Naive B cell (primary cell): ENCODE data around the gene NHLH1. TPM values are rescaled to one million over a fixed set of nuclear protein-coding genes. Genes with fewer than 3 reads are reported as not detected.

Experiments used
- ATAC-seq, 2 donors: fragments of 150-1000 bp; cut with Tn5 transposase; 2 replicates each; pipeline ENCODE4 v1.10.0; 2021; ENCODE audit warnings: low read depth in 2 of 2, mild to moderate bottlenecking in 2 of 2, moderate library complexity in 2 of 2
- DNase-seq: peaks from one replicate; pipeline ENCODE4 v3.0.0; 2022
- H3K27ac Mint-ChIP-seq, 6 donors: one replicate each; pipeline ENCODE4 v1.8.0; 2020 to 2022; ENCODE audit warnings: mild to moderate bottlenecking in 6 of 6, mixed read lengths in 6 of 6, moderate library complexity in 5 of 6, inconsistent platforms in 2 of 6
- H3K27me3 Mint-ChIP-seq, 3 donors: one replicate each; pipeline ENCODE4 v1.8.0; 2021 to 2022; ENCODE audit warnings: mixed read lengths in 3 of 3, mild to moderate bottlenecking in 1 of 3
- H3K36me3 Mint-ChIP-seq, 2 donors: one replicate each; pipeline ENCODE4 v1.8.0; 2020 to 2022; ENCODE audit warnings: mixed read lengths in 2 of 2, inconsistent platforms in 1 of 2, mild to moderate bottlenecking in 1 of 2
- H3K4me1 Mint-ChIP-seq, 3 donors: one replicate each; pipeline ENCODE4 v1.8.0; 2020 to 2022; ENCODE audit warnings: mixed read lengths in 3 of 3, inconsistent platforms in 1 of 3, mild to moderate bottlenecking in 1 of 3, moderate library complexity in 1 of 3
- H3K4me3 Mint-ChIP-seq, 8 donors: one replicate each; pipeline ENCODE4 v1.8.0; 2020 to 2022; ENCODE audit warnings: mild to moderate bottlenecking in 8 of 8, mixed read lengths in 8 of 8, moderate library complexity in 8 of 8, inconsistent platforms in 2 of 8
- H3K9me3 Mint-ChIP-seq, 7 donors: one replicate each; pipeline ENCODE4 v1.8.0; 2020 to 2022; ENCODE audit warnings: mixed read lengths in 7 of 7, mild to moderate bottlenecking in 5 of 7, inconsistent platforms in 2 of 7, moderate library complexity in 1 of 7
- polyA plus RNA-seq, 6 donors: library from polyadenylated mRNA; unstranded; fragments of 300-500 nt; fragmentation: Illumina TruSeq; gene quantifications; one replicate each; pipeline ENCODE4 v1.2.3, GENCODE V29; 2021; ENCODE audit warnings: low read depth in 6 of 6

The NHLH1 gene
- polyA plus RNA-seq, 6 donors from 2014 or later = not detected

DNA sequence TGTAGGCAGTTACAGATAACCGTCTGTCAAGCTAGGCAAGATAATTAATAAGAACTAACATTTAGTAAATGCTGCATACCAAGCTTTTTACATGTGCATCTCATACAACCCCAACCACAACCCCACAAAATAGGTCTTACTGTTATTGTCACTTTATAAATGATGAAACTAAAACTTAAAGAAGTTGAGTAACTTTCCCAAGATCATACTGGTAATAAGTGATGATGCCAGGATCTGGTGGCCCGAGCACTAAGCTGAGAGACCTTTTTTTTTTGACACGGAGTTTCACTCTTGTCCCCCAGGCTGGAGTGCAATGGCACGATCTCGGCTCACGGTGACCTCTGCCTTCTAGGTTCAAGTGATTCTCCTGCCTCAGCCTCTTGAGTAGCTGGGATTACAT is 21.9 kb upstream of the NHLH1 start:
- H3K27me3 Mint-ChIP-seq = no peaks in the 10 kb centered on the region
- peak overlapping the region in 7 of 8 donors; percentile 64 to 100 (median 98) for H3K4me3 Mint-ChIP-seq
- H3K36me3 Mint-ChIP-seq = peaks cover 8 to 15% of the 10 kb centered on the region in 2 donors

DNA sequence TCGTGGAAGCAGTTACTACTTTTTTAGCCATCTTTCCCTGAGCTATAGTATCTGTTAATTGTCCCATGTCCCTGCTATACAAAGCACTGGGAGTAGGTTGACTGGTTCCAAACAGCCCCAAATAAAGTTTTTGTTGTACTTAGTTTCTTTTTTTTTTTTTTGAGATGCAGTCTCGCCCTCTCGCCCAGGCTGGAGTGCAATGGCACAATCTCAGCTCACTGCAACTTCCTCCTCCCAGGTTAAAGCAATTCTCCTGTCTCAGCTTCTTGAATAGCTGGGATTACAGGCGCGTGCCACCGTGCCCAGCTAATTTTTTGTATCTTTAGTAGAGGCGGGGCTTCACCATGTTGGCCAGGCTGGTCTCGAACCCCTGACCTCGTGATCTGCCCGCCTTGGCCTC is 20.4 kb upstream of the NHLH1 start:
- DNase-seq = peak; percentile 26
- peak overlapping the region; percentile 78 to 96 (median 88) for H3K27ac Mint-ChIP-seq

More for the DNA sequence above, 21.9 kb upstream of the NHLH1 start:
- ATAC-seq (no peak), DNase-seq (no peak)
- peak overlapping the region in 3 of 6 donors; percentile 54 to 100 (median 88) for H3K27ac Mint-ChIP-seq
- H3K9me3 Mint-ChIP-seq = no peaks in the 10 kb centered on the region
- H3K4me1 Mint-ChIP-seq = peaks cover 38 to 67% (median 47%) of the 10 kb centered on the region in 3 donors

DNA sequence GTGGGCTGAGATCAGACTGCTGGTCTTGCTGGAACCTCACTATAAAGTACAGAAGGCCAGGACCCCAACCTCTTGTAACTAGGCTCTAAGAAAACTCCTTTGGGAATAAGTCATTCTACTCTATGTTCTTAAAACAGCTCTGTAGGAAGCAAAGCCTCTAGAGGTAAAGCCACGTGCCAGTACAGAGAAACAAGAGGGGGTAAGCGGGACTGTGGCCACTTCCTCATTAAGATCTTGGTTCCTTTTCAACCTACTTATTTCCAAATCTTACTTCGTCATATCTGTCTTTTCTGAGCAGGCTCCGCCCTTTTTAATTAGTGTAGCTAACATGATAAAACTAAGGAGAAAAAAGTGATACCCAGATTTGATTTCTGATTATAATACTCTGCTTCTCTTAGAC is 19.9 kb upstream of the NHLH1 start:
- peak overlapping the region; percentile 53 to 96 (median 72) for H3K4me3 Mint-ChIP-seq
- no peaks in the 10 kb centered on the region for H3K27me3 Mint-ChIP-seq
- DNase-seq (peak; percentile 75), ATAC-seq (peak; percentile 58 to 60)
- no peaks in the 10 kb centered on the region for H3K9me3 Mint-ChIP-seq
- H3K27ac Mint-ChIP-seq = peak overlapping the region; percentile 78 to 96 (median 88)
- peaks cover 18 to 27% of the 10 kb centered on the region in 2 donors for H3K36me3 Mint-ChIP-seq
- H3K4me1 Mint-ChIP-seq = peaks cover 33 to 56% (median 40%) of the 10 kb centered on the region in 3 donors

More for the DNA sequence above, 20.4 kb upstream of the NHLH1 start:
- peaks cover 18 to 26% of the 10 kb centered on the region in 2 donors for H3K36me3 Mint-ChIP-seq
- no peak for ATAC-seq
- H3K9me3 Mint-ChIP-seq = no peaks in the 10 kb centered on the region
- H3K27me3 Mint-ChIP-seq = no peaks in the 10 kb centered on the region
- H3K4me1 Mint-ChIP-seq = peaks cover 33 to 61% (median 40%) of the 10 kb centered on the region in 3 donors
- H3K4me3 Mint-ChIP-seq = peak overlapping the region in 7 of 8 donors; percentile 53 to 96 (median 73)

DNA sequence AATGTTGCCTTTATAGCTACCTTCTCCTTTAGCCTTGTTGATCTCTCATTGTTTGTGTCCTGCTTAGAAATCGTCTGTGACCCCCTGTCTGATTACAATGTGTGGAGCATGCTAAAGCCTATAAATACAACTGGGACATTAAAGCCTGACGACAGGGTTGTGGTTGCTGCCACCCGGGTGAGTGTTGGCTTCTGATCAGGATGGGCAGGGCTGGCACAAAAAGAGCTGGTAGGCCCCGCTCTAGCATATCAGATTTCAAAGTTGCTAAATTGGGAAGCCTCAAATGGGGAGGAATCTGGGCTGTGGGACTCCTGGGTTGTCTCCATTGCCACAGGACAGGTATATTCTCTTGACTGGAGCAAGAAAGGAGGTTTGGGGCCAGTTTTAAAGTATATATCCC is 15.2 kb upstream of the NHLH1 start:
- no peak overlapping the region for H3K4me3 Mint-ChIP-seq
- ATAC-seq (no peak), DNase-seq (no peak)
- H3K36me3 Mint-ChIP-seq = peaks cover 25 to 58% of the 10 kb centered on the region in 2 donors
- H3K9me3 Mint-ChIP-seq = no peaks in the 10 kb centered on the region
- no peak overlapping the region for H3K27ac Mint-ChIP-seq
- no peaks in the 10 kb centered on the region for H3K27me3 Mint-ChIP-seq
- peaks cover 15 to 21% (median 17%) of the 10 kb centered on the region in 3 donors for H3K4me1 Mint-ChIP-seq

DNA sequence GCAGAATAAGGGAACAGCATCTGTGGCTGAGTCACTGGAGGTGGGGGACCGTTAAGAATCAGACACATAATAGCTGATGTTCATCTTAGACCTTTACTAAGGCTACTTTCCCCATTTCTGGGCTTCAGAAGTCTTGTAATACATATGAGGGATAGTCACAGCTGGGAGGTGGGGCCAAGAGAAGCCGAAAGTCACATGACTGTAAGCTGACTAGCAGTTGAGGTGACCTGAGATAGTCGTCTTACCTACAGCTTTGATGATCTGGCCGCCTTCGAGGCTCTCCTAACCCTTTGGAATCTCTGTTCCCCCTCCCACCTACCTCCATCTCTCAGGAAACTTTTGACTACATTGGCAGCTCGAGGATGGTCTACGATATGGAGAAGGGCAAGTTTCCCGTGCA is 14.3 kb upstream of the NHLH1 start:
- peaks cover 5 to 11% (median 8%) of the 10 kb centered on the region in 3 donors for H3K4me1 Mint-ChIP-seq
- DNase-seq (no peak), ATAC-seq (no peak)
- no peaks in the 10 kb centered on the region for H3K27me3 Mint-ChIP-seq
- H3K27ac Mint-ChIP-seq = peak overlapping the region in 2 of 6 donors; percentile 26 to 56
- H3K36me3 Mint-ChIP-seq = peaks cover 33 to 64% of the 10 kb centered on the region in 2 donors
- H3K4me3 Mint-ChIP-seq = no peak overlapping the region
- no peaks in the 10 kb centered on the region for H3K9me3 Mint-ChIP-seq

DNA sequence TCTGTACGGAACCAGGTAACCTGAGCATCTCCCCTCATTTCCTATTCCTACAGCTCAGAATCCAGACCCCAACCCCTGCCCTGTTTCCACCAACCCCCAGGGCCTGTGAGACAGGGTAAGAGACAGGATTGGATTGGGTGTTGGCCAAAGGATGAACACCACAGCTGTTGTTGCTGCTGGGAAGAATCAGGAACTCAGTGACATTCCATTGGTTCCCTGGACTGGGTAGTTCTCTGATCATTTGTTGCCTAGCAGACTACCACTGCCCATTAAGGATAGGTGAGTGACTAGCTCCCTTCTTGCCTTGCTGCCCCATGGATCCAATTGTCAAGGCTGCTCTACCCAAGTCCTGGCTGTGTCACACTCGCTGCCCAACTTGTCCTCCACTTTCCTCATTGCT is 13.6 kb upstream of the NHLH1 start:
- Mint-ChIP-seq H3K36me3 (peaks cover 40 to 70% of the 10 kb centered on the region in 2 donors), H3K27ac (peak overlapping the region in 1 of 6 donors; percentile 26), H3K9me3 (no peaks in the 10 kb centered on the region), H3K4me3 (no peak overlapping the region), H3K4me1 (peaks cover 0 to 8% (median under 1%) of the 10 kb centered on the region in 3 donors), H3K27me3 (no peaks in the 10 kb centered on the region)
- DNase-seq (no peak), ATAC-seq (no peak)

DNA sequence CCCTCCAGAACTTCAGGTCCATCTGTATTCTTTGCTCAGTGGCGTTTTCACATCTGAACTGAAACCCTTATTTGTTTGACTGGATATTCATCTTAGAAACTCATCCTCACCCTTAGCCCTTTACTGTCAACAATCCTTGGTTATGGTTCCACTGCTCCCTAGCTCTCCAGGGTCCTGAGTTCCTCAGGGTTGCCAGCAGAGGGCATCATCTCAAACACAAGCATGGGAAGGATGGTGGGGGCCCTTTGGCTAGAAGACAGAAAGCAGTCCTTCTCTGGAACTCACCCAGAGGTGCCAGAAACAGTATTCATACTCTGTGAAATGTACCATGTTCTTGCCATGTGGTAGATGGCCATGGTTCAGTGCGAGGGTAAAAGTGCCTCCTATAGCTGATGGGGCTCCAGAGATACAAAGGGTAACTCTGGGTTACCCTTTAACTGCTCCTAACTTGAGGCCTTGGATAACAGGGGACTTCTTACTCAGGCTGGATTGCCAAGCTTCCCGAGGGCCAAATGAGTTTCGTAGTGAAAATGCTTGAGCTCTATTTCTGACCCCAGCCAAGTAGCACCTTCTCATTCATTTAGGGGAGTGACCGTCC is 12.4 kb upstream of the NHLH1 start:
- peak overlapping the region in 1 of 6 donors; percentile 8 for H3K27ac Mint-ChIP-seq
- peaks cover 0 to 8% (median 0%) of the 10 kb centered on the region in 3 donors for H3K4me1 Mint-ChIP-seq
- peaks cover 45 to 74% of the 10 kb centered on the region in 2 donors for H3K36me3 Mint-ChIP-seq
- no peak overlapping the region for H3K4me3 Mint-ChIP-seq
- DNase-seq (no peak), ATAC-seq (peak; percentile 53 to 65)
- no peaks in the 10 kb centered on the region for H3K27me3 Mint-ChIP-seq
- no peaks in the 10 kb centered on the region for H3K9me3 Mint-ChIP-seq

DNA sequence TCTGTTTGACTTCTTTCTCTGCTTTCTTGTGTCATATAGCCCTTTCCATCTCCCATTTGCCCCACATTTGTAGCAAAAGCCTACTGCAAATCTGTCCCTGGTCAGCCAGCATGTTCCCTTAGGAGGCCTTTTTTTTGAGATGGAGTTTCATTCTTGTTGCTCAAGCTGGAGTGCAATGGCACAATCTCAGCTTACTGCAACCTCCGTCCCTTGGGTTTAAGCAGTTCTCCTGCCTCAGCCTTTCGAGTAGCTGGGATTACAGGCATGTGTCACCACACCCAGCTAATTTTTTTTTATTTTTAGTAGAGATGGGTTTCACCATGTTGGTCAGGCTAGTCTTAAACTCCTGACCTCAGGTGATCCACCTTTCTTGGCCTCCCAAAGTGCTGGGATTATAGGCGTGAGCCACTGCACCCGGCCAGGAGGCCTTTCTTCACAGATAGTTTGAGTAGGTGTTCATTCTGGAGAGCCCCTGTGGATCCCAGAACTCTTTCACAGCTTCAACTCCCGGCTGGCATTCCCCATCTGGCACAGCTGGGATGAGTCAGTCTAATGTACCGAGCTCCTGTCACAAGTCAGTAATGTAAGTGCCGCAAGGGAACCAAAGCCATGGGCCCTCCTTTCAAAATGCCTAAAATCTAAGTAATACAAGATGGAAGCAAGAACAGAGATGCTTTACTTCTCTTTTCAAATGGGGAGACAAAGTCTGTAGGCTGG is 9.4 kb upstream of the NHLH1 start:
- no peak for ATAC-seq
- Mint-ChIP-seq H3K36me3 (peaks cover 32 to 65% of the 10 kb centered on the region in 2 donors), H3K4me3 (no peak overlapping the region), H3K27ac (peak overlapping the region in 2 of 6 donors; percentile 16 to 39), H3K27me3 (no peaks in the 10 kb centered on the region), H3K9me3 (no peaks in the 10 kb centered on the region), H3K4me1 (peaks cover 0 to 8% (median 0%) of the 10 kb centered on the region in 3 donors)
- DNase-seq = no peak

DNA sequence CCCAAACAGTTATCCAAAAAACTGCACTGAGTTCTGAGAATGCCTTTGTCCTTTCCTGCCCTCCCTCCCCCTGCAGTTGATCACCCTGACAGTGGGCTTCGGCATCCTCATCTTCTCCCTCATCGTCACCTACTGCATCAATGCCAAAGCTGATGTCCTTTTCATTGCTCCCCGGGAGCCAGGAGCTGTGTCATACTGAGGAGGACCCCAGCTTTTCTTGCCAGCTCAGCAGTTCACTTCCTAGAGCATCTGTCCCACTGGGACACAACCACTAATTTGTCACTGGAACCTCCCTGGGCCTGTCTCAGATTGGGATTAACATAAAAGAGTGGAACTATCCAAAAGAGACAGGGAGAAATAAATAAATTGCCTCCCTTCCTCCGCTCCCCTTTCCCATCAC is 8.8 kb upstream of the NHLH1 start:
- H3K36me3 Mint-ChIP-seq = peaks cover 32 to 60% of the 10 kb centered on the region in 2 donors
- H3K27ac Mint-ChIP-seq = peak overlapping the region in 2 of 6 donors; percentile 39 to 79
- ATAC-seq (no peak), DNase-seq (no peak)
- H3K27me3 Mint-ChIP-seq = no peaks in the 10 kb centered on the region
- H3K4me3 Mint-ChIP-seq = no peak overlapping the region
- no peaks in the 10 kb centered on the region for H3K9me3 Mint-ChIP-seq
- H3K4me1 Mint-ChIP-seq = peaks cover 0 to 12% (median 0%) of the 10 kb centered on the region in 3 donors

DNA sequence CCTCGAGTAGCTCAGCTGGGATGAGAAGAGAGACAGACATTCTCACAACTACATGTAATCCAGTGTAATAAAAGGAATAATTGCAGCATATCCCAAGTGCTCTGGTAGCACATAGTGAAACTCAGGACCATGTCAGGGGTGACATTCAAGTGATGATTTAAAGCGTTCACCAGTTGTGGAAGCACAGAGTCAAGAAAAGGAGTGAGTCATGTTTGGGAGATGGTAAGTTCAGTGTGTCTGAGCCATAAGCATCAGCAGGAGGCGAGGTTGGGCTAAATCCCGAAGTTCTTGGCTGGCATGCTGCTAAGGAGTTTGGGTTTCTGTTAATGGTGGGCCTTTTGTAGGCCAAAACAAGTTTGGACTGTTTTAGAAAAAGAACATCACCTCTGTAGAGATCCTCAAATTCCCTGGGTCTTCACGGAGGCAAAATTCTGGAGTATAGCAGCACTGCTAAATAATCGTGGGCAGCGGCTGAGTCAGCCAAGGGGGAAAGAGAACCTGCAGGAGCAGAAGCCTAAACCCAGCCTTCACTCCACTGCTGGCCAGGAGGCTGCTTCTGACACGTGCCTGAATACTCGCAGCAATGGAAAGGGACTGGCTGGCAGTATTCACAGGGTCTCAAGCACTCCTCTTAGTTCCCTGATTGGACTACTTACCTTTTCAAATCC is 7.2 kb upstream of the NHLH1 start:
- Mint-ChIP-seq H3K27me3 (no peaks in the 10 kb centered on the region), H3K4me1 (peaks cover 0 to 17% (median 0%) of the 10 kb centered on the region in 3 donors), H3K27ac (peak overlapping the region in 2 of 6 donors; percentile 8 to 92), H3K9me3 (no peaks in the 10 kb centered on the region), H3K4me3 (no peak overlapping the region), H3K36me3 (peaks cover 26 to 44% of the 10 kb centered on the region in 2 donors)
- DNase-seq = no peak
- no peak for ATAC-seq

DNA sequence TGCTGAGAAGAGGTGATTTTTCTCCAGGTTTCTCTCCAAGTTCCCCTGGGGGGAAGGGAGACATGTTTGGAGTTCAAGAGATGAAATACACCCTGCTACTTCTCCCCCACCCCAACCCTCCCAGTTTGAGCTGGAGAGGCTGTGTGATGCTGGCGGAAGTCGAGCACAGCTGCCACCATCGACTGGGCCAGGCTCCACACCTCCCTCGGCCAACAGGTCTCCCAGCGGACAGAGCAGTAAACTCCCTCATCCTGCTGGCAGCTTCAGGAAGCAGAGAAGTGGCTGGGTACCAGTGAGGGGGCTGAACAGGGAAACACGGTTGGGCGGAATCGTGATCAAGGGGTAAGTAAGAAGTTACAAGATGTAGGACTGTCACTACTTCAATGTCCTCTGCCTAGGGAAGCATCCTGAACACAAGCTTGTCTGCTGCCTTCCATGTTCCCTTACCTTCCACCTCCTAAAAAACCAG is 6.6 kb upstream of the NHLH1 start:
- DNase-seq (no peak), ATAC-seq (no peak)
- H3K27ac Mint-ChIP-seq = no peak overlapping the region
- no peaks in the 10 kb centered on the region for H3K27me3 Mint-ChIP-seq
- no peaks in the 10 kb centered on the region for H3K9me3 Mint-ChIP-seq
- peaks cover 0 to 17% (median 0%) of the 10 kb centered on the region in 3 donors for H3K4me1 Mint-ChIP-seq
- no peak overlapping the region for H3K4me3 Mint-ChIP-seq
- H3K36me3 Mint-ChIP-seq = peaks cover 26 to 38% of the 10 kb centered on the region in 2 donors

DNA sequence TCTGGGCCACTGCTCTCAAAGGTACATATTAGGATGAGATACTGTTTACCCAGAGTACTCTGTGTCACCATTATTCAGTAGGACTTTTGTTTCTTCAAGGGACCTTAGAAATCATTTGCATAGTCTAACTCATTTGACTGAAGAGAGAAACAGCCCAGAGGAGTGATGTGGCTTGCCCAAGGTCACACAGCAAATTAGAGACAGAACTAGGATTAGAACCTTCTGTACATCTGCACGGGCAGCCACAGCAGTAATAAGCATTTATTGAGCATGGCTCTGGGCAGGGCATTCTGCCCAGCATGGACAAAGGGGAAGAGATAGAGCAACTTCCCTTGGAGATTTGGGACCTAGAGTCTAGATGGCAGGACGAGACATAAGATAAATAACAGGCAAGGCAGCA is 5.7 kb upstream of the NHLH1 start:
- H3K4me1 Mint-ChIP-seq = peaks cover 0 to 17% (median 0%) of the 10 kb centered on the region in 3 donors
- no peaks in the 10 kb centered on the region for H3K9me3 Mint-ChIP-seq
- H3K4me3 Mint-ChIP-seq = no peak overlapping the region
- peak overlapping the region in 4 of 6 donors; percentile 27 to 90 (median 62) for H3K27ac Mint-ChIP-seq
- ATAC-seq (no peak), DNase-seq (no peak)
- H3K27me3 Mint-ChIP-seq = no peaks in the 10 kb centered on the region
- peaks cover 25 to 30% of the 10 kb centered on the region in 2 donors for H3K36me3 Mint-ChIP-seq

DNA sequence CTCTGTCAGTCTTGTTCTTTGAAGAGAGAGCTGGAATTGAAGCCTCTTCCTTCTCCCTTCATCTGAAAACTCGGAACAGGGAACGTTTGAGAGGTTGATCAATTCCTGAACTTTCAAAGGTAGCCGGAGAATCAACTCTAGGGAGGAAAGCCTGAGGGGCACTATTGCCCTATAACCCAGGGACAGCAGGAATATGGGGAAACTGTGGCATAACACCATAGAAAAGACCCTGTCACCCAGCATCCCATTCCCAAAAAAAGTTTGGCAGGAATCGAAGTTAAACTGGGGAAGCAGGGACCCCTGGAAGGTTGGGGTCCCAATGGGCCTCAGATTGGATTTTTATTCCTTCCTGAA is 5.1 kb upstream of the NHLH1 start:
- Mint-ChIP-seq H3K4me3 (no peak overlapping the region), H3K9me3 (no peaks in the 10 kb centered on the region), H3K4me1 (peaks cover 0 to 17% (median 0%) of the 10 kb centered on the region in 3 donors), H3K27ac (peak overlapping the region in 1 of 6 donors; percentile 39), H3K36me3 (peaks cover 19 to 24% of the 10 kb centered on the region in 2 donors), H3K27me3 (no peaks in the 10 kb centered on the region)
- no peak for ATAC-seq
- no peak for DNase-seq
